OCI-LY3 (cell line): Measurements from ENCODE around the gene PREX1.

Experiments used
- EZH2phosphoT487 ChIP-seq: fragments of 200-600 bp; shearing (Covaris generic); IDR thresholded peaks from 2 replicates; pipeline ENCODE4 v1.6.1; 2018; ENCODE audit warnings: antibody characterized with exemption, mixed run types, low read depth
- TF ChIP-seq, protein P1 (sequence below): fragments of 200-600, 300-600 bp; sonication (generic); IDR thresholded peaks from 2 replicates; pipeline ENCODE4 v1.5.1; 2014; ENCODE audit warnings: antibody characterized with exemption, low read length, low read depth

DNA sequence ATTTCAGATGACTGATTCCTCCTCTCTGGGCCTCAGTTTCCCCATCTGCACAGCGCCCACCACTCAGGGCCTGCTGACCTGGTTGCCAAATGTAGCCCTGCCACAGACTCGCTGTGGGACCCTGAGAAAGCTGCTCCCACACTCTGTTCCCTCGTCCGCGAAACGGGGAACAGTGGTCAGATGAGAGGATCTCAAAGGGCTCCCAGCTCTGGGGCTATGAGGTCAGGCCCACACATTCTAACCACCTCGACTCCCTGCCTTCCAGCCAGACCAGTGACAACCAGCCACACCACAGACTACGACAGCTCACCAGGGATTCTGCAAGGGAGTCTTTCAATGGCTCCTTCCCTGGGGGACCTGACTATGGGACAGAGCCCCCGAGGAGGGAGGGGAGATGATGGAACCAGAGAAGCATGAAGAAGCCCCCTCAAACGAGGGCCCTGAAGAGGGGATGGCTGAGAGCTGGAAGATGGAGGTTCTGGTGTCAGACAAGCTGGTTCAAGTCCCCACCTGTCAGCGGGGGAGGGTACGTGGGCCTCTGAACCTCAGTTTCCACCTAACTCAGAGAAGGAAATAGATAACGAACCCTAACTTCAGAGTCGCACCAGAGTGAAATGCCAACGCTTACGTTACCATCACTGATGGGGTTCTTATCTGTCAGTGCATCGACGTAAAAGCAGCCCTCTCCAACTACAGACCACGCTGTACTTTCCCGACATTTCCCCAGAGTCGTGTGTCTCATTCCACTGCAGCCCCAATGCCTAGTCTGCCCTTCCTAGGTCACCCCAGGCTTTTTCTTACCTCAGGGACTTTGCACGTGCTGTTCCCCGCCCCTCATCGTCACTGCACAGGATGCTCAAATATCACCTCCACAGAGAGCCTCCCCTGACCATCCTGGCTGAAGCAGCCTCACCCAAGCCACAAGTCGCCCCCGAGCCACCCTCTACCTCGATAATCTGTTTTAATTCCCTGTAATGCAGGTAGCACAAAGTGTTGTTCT lies 60.5 kb downstream of the PREX1 start:
- TF ChIP-seq, protein P1, sequence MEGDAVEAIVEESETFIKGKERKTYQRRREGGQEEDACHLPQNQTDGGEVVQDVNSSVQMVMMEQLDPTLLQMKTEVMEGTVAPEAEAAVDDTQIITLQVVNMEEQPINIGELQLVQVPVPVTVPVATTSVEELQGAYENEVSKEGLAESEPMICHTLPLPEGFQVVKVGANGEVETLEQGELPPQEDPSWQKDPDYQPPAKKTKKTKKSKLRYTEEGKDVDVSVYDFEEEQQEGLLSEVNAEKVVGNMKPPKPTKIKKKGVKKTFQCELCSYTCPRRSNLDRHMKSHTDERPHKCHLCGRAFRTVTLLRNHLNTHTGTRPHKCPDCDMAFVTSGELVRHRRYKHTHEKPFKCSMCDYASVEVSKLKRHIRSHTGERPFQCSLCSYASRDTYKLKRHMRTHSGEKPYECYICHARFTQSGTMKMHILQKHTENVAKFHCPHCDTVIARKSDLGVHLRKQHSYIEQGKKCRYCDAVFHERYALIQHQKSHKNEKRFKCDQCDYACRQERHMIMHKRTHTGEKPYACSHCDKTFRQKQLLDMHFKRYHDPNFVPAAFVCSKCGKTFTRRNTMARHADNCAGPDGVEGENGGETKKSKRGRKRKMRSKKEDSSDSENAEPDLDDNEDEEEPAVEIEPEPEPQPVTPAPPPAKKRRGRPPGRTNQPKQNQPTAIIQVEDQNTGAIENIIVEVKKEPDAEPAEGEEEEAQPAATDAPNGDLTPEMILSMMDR, result no peak
- no peak for TF ChIP-seq EZH2phosphoT487
